ENCODE measurements around the gene ZFP91. TPM values are rescaled to one million over a fixed set of nuclear protein-coding genes. Genes with fewer than 3 reads are reported as not detected.

The ZFP91 gene
- total and polyA plus RNA-seq, 2 donors (not counting 3 experiments of a cell fraction or from before 2014, with no cell fraction given) = 20.2 to 52.0 TPM

DNA sequence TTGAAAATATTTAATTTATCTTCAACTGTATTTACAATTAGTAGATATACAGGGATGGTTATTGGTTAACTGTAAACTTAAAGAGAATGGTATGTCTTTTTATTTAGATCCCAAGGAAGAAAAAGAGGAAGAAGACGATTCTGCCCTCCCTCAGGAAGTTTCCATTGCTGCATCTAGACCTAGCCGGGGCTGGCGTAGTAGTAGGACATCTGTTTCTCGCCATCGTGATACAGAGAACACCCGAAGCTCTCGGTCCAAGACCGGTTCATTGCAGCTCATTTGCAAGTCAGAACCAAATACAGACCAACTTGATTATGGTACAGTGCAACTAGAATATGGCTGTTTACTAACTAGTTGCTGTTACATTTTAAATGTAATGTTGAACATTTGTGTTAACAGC, 30.9 kb downstream of the ZFP91 start:
- Histone ChIP-seq H3K9me1 (replicated peaks; ENCODE audit: control insufficient read depth, extremely low read depth, insufficient read depth, low read length) (no peaks in the 10 kb centered on the region), H3K9ac (replicated peaks; ENCODE audit: extremely low read depth, insufficient read depth, low read length) (no peak overlapping the region), H2AFZ (ENCODE audit: low read depth, low read length) (no peak overlapping the region), H4K20me1 (replicated peaks; ENCODE audit: control insufficient read depth, extremely low read depth, insufficient read depth, low read length) (no peaks in the 10 kb centered on the region), H3K79me2 (ENCODE audit: control insufficient read depth, insufficient read depth, low read length) (peaks cover 44% of the 10 kb centered on the region), H3K27ac (ENCODE audit: insufficient read depth, low read depth, low read length) (no peak overlapping the region), H3K4me3 (replicated peaks in 1 of 3; ENCODE audit: insufficient read depth in 1 of 3, low read depth in 1 of 3, low read length in 3 of 3) (no peak overlapping the region), H3K27me3 (ENCODE audit: control insufficient read depth in 2 of 2, insufficient read depth in 2 of 2, low read length in 2 of 2) (no peaks in the 10 kb centered on the region), H3K36me3 (ENCODE audit: control insufficient read depth in 2 of 2, extremely low read depth in 1 of 2, insufficient read depth in 2 of 2, low read length in 2 of 2) (peaks cover 6 to 28% of the 10 kb centered on the region in 2 experiments), H3K4me1 (ENCODE audit: control insufficient read depth, extremely low read depth, insufficient read depth, low read length) (peaks cover 4% of the 10 kb centered on the region), H3K4me2 (ENCODE audit: insufficient read depth, low read length) (no peak overlapping the region), H3K9me3 (replicated peaks; ENCODE audit: control insufficient read depth, insufficient read depth, low read length) (no peaks in the 10 kb centered on the region)
- BruUV-seq (replicated peaks) = no TSS peak
- DNase-seq (ENCODE audit: low read depth, low spot score) = no peak
- TF ChIP-seq GATA2 (IDR thresholded peaks at IDR 0.05; ENCODE audit: insufficient read depth, insufficient read length, low read depth, low read length) (no peak), MYC (IDR thresholded peaks at IDR 0.05; ENCODE audit: low read depth, low read length) (no peak), EZH2 (IDR thresholded peaks at IDR 0.05; ENCODE audit: borderline replicate concordance, low read depth, low read length, severe bottlenecking) (no peak), POLR2A (IDR thresholded peaks at IDR 0.05; ENCODE audit: low read depth, low read length) (no peak), JUN (IDR thresholded peaks at IDR 0.05; ENCODE audit: borderline replicate concordance, insufficient read depth, insufficient read length, low read depth) (no peak), CTCF (IDR thresholded peaks at IDR 0.05; ENCODE audit: extremely low read depth in 1 of 2, insufficient read depth in 1 of 2, low read depth in 1 of 2, low read length in 2 of 2) (no peak), FOS (IDR thresholded peaks at IDR 0.05; ENCODE audit: borderline replicate concordance, insufficient read depth, low read length) (no peak), POLR2AphosphoS5 (IDR thresholded peaks at IDR 0.05; ENCODE audit: insufficient read depth, low read depth, low read length) (no peak)
- TF ChIP-seq, protein P1, sequence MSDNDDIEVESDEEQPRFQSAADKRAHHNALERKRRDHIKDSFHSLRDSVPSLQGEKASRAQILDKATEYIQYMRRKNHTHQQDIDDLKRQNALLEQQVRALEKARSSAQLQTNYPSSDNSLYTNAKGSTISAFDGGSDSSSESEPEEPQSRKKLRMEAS (IDR thresholded peaks at IDR 0.05; ENCODE audit: insufficient read depth, insufficient read length) = no peak
- dilution Hi-C loops (cut with MboI; ENCODE audit: extremely low pct_ligation_motif_present, low sequenced_read_pairs) (no loop called here), intact Hi-C loops (cut with micrococcal nuclease) (no loop called here)
- no peak for FAIRE-seq
- ChIA-PET POLR2A (interaction anchor here (0.6 kb wide), 1 partner anchor 52 kb away, joined by 3 read pairs; no protein-coding TSS in a partner anchor), CTCF (interaction anchor here (1.0 to 2.0 kb wide), 5 partner anchors 12 to 42 kb away, joined by 3 to 6 read pairs (median 3); no protein-coding TSS in a partner anchor)

All from endothelial cell of umbilical vein (primary cell).